Inflammatory macrophage treated with lipopolysaccharide for 1 hour (primary cell): ENCODE measurements around the gene CXCL17.
A peak's percentile ranks its signal among the peaks of the same experiment; 100 is the strongest.

Experiments
- DNase-seq, 2 donors: peaks; one replicate each; pipeline ENCODE4 v3.0.0-alpha.2; 2020 to 2022

The CXCL17 gene

DNA sequence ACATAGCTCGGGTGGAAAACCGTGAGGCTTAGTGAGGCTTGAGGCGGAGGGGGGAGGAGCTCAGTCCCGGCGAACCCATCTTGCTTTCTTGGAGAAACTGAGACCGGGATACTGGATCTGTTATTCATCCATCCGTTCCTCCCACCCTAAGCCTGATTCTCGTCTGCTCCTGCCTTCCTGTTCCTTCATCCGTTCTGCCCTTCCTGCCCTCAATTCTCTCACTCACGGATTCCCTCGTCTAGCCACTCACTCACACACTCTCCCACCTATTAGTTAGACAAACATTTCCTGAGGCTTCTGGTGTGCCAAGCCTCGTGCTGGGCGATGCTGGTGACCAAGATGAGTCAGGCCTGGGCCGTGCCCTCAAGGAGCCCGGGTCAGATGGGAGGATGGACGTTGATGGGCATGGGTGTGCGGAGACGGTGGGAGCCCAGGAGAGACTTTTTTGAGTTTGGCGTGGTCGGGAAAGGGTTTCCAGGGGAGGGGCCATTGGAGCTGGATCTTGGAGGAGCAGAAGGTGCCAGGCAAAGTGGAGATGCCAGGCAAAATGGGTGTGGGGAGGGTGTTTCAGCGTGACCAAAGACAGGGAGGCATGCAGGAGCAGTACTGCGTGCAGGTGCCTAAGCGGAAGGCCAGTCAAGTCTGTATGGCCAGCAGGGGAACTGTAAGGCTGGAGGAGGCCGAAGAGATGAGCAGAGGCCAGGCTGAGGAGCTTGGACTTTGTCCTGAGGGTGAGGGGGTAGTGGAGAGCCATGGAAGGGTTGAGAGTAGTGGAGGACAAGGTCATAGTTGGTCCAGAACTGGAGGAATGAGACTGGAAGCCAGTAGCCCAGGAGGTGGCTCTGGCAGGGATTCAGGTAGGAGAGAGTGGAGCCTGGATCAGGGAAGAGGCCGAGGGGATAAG is 45.2 kb downstream of the CXCL17 start:
- DNase-seq: peak in 1 of 2 donors; percentile 14

- DNase-seq: peak; percentile 98 to 100
Observed at GRCh38 chr19:42396381-42397262, 46.1 kb downstream of the CXCL17 start.

DNA sequence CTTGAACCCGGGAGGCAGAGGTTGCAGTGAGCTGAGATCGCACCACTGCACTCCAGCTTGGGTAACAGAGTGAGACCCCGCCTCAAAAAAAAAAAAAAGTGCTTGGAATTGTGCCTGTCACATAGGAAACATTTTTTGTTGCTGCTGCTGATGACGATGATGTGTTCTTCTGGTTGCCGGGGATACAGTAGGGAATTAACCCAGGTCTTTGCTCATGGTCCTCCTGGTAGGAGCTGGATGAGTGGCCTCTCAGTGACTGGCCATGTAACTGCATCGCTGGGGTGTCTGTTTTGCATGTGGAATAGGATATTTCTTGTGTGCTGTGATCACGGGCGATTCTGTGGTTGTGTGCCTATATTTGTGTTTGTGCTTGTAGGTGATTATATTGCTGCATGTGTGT is 48.0 kb downstream of the CXCL17 start:
- no peak for DNase-seq

DNA sequence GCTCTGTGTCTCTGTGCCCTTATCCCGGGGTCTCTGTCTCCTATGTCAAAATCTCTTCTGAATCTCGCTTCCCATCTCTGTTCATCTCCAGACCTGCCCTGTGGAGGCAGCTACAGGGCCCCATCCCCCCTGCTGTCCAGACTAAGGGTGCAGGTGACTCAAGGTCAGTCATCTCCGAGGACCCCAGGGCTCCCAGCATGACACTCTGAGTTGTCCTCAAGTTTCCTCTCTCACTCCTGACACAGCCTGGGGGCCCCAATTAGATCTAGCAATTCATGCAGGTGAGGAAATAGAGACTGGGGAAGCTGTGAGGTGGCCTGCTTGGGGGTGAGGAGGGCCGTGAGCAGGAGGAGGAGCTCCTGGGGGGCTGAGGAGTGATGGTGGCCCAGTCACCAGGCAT is 50.6 kb downstream of the CXCL17 start:
- DNase-seq: no peak

DNA sequence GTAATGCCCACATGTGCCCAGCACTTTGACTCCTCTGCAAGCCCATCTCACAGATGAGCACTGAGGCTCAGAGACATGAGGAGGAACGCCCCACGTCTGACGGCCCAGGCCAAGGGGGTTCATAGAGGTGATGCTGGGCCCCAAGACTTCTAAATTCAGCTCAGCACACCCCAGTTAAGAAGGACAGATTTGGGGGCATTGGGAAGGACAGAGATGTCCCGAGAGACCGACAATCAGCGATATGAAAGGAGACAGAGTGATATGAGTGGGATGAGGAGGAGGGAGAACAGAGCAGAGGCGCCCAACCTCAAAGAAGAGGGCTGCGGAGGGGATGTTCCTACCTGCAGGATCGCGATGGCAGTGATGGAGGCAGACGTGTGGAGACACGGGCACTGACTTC is 52.8 kb downstream of the CXCL17 start, which contains the start of gene CNFN:
CNFN (minus strand) TSS at position 399 of the 400 bp plus-strand sequence. CDS start 1,260 bp downstream, outside the sequence.
- DNase-seq: no peak

DNA sequence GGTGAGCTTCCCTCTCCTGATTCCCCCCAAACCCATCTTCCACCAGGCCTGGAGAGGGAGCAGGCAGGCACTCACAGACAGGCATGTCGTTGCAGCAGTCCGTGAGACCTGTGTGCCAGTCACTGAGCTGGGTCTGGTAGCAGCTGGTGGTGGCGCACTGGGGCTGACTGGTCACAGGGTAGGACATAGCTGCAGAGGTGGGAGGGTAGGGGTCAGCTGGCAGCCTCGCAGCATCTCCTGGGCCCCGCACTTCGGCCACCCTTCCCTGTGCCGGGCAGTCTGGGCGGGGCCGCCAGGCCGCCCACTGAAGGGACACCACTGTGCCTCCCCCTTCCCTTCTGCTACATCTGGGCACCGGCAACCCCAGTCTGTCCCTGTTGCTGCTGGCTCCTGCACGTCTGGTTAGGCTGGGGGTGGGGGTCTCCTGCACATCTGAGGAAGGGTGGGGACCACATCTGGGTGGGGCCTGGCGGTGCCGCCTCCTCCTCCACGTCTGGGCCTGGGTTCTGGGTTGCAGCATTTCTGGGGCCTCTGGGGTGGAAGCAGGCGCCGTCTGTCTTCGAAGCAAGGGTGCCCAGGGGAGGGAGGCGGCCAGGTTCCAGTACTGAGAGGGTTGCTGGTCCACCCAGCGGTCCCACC is 53.8 kb downstream of the CXCL17 start:
- no peak for DNase-seq

DNA sequence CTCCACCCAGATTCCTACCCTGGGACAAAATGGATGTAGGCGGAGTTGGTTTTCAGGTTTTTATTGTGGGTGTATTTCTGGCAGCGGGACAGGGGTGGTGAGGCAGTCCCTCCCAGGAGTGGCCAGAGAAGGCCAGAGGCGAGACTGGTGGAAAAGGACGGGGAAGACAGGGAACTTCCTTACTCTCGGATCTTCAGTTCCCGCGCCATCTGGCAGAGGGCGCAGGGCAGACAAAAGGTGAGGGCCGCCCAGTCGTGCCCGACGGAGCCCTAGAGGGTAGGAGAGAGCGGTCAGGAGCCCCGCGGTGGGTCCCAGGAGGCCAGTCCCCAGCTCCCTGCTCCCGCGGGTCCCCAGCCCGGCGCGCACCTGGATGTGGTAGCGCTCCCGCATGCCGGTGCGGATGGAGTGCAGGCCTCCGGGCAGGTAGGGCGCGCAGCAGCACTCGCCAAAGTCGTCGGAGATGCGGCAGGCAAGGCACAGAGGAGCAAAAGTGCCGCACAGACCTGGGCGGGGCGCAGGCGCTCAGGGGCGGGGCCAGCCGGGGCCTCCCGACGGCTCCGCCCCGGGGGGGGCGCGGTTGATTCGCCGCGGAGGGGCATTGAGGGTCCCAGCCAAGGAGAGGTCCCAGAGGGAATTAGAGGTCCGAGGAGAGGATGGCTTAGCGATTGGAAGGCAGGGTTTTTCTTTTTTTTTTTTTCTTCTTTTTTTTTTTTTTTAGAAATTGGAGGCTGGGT is 55.6 kb downstream of the CXCL17 start:
- DNase-seq: peak; percentile 46 to 60

DNA sequence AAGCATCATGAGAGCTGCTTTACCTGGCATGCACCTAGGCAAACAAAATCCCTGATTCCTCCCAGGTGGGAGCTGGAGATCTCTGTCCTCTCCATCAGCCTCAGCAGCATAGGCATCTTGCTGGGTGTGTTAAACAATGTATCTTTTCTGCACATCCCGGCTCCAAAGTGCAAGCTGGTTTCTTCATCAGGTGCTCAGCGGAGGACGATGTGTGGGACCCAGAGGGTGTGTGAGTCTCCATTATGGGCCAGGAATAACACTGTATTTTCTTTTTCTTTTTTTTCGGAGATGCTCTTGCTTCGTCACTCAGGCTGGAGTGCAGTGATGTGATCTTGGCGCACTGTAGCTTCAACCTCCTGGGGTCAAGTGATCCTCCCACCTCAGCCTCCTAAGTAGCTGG is 62.6 kb downstream of the CXCL17 start:
- DNase-seq: no peak
